Fibroblast of villous mesenchyme (primary cell): ENCODE results near the gene TSKS. TPM values are rescaled to one million over a fixed set of nuclear protein-coding genes. Genes with fewer than 3 reads are reported as not detected.
A peak's percentile ranks its signal among the peaks of the same experiment; 100 is the strongest.

Experiments
- DNase-seq: peaks from one replicate; pipeline ENCODE4 v3.0.0-alpha.2; 2010; ENCODE audit warnings: low read depth
- H3K4me3 ChIP-seq: 2 replicates; pipeline ENCODE4 v1.5.1; 2011; ENCODE audit warnings: low read depth, mild to moderate bottlenecking, low read length
- CTCF ChIP-seq: IDR thresholded peaks from 2 replicates; pipeline ENCODE4 v1.5.1; 2012; ENCODE audit warnings: low read depth, mild to moderate bottlenecking, low read length; ENCODE audit not compliant: insufficient read depth
- total RNA-seq: library from RNA; depleted of rRNA; stranded (reverse); fragments of >200 nt; gene quantifications from 2 replicates; pipeline ENCODE4 v1.2.3, GENCODE V29; 2012

Gene TSKS
- total RNA-seq, 1 donor: 0.43 TPM

- TF ChIP-seq CTCF: no peak
- H3K4me3 ChIP-seq: no peak overlapping the region
- DNase-seq: peak; percentile 71
Measured at GRCh38 chr19:49786376-49786820, 23.3 kb upstream of the TSKS start.

GRCh38 chr19:49782515-49782914 lies 19.4 kb upstream of the TSKS start:
- no peak for DNase-seq
- H3K4me3 ChIP-seq: no peak overlapping the region
- no peak for TF ChIP-seq CTCF

GRCh38 chr19:49781394-49781793 lies 18.3 kb upstream of the TSKS start:
- TF ChIP-seq CTCF: no peak
- no peak for DNase-seq
- no peak overlapping the region for H3K4me3 ChIP-seq

DNA sequence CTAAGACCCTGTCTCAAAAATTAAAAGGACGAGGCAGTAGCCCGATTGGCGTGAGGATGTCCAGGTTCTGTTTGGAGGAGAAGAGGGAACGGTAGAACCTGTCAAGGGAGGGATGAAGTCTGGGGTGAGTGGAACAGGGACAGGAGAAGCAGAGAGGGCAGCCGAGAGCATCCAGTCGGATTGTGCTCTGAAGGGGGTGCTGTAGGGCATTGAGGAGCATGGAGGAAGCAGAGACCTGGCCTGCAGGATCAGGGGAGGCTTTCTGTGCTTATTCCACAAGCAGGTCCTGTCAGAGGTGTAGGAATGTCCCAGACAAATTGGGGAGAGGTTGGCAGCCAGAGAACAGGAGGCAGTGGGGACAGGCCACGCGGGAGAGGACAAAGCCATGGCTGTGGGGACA lies 17.8 kb upstream of the TSKS start:
- TF ChIP-seq CTCF: no peak
- no peak overlapping the region for H3K4me3 ChIP-seq
- DNase-seq: no peak

DNA sequence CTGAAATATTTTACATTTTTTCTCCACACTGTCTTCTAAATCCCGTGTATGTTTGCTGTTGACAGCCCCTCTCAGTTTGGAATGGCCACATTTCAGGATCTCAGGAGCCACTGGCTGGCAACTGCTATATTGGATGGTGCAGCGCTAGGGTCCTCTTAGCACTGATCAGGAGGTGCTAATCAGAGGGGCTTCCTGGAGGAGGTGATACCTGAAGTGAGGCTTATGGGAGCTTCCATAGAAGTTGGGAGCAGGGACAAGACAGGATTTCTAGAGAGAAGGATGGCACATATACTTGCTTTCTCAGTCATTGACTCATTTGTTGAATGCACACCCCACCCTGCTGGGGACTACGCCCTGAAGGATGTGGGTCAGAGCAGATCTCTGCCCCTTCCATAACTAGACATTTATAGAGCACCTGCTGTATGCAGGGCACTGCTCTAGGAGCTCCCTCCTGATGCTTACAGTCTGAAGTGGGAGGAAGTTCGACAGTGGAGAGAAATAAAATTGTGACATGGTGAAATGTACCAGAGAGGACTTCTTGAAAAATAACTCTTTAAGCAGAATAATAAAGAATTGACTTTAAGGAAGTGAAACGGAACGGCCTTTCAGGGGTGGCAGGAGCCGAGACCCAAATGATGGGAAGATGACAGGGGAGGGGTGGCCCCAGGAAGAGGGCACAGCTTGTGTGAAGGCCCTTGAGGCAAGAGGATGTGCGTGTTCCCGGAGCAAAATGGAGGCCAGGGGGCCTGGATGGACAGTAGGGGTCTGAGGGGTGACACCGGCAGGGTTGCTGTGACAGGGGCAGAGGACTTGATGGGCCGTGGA lies 16.8 kb upstream of the TSKS start:
- no peak overlapping the region for H3K4me3 ChIP-seq
- no peak for TF ChIP-seq CTCF
- no peak for DNase-seq

- no peak overlapping the region for H3K4me3 ChIP-seq
- DNase-seq: no peak
- no peak for TF ChIP-seq CTCF
Measured at GRCh38 chr19:49776371-49776764, 13.3 kb upstream of the TSKS start.
